H1 (cell line): ENCODE data around the gene IRF9. TPM values are rescaled to one million over a fixed set of nuclear protein-coding genes. Genes with fewer than 3 reads are reported as not detected.

ENCODE experiments used
- CTCF ChIA-PET: fragments of 300-600 bp; sonication (Branson Sonifier 250); formaldehyde crosslinking; loops from one replicate; lab custom pipeline; 2021; ENCODE audit not compliant: partially characterized antibody; lab: Charles Lee
- POLR2A ChIA-PET: fragments of 300-600 bp; sonication (Branson Sonifier 250); formaldehyde crosslinking; loops from one replicate; lab custom pipeline; 2021; ENCODE audit warnings: inconsistent platforms; ENCODE audit not compliant: partially characterized antibody; lab: Charles Lee
- DNase-seq, 2 experiments: peaks; one replicate each; pipeline versions ENCODE4 v3.0.0 to v3.0.0-alpha.2; 2010 to 2022; ENCODE audit warnings: low spot score in 2 of 2, low read depth in 1 of 2, mixed read lengths in 1 of 2
- FAIRE-seq: peaks from 2 replicates; lab custom pipeline; 2011; peaks lifted over from hg19 to GRCh38; lab: Jason Lieb, UNC
- H2AFZ ChIP-seq: 2 replicates; pipeline ENCODE4 v1.8.1; 2012; ENCODE audit warnings: low read length, inconsistent platforms
- H2AK5ac ChIP-seq: 2 replicates; pipeline ENCODE4 v1.6.1; 2013; ENCODE audit warnings: low read depth, low read length
- H2BK120ac ChIP-seq: replicated peaks from 2 replicates; pipeline ENCODE3; 2013; ENCODE audit warnings: low read depth, low read length, inconsistent platforms
- H2BK12ac ChIP-seq: 2 replicates; pipeline ENCODE4 v1.6.1; 2013; ENCODE audit warnings: low read depth, low read length
- H2BK15ac ChIP-seq: 2 replicates; pipeline ENCODE4 v1.6.1; 2013; ENCODE audit warnings: low read length
- H2BK20ac ChIP-seq: 2 replicates; pipeline ENCODE4 v1.6.1; 2013; ENCODE audit warnings: low read length
- H2BK5ac ChIP-seq: 2 replicates; pipeline ENCODE4 v1.6.1; 2013; ENCODE audit warnings: low read depth, low read length
- H3K14ac ChIP-seq: 2 replicates; pipeline ENCODE4 v1.6.1; 2013; ENCODE audit warnings: inconsistent platforms; ENCODE audit not compliant: insufficient read length
- H3K18ac ChIP-seq: 2 replicates; pipeline ENCODE4 v1.6.1; 2013; ENCODE audit warnings: low read length; ENCODE audit errors: extremely low read depth
- H3K23ac ChIP-seq: 2 replicates; pipeline ENCODE4 v1.6.1; 2013; ENCODE audit warnings: inconsistent platforms; ENCODE audit not compliant: insufficient read length
- H3K23me2 ChIP-seq: 2 replicates; pipeline ENCODE4 v1.6.1; 2013; ENCODE audit warnings: low read depth, low read length
- H3K27ac ChIP-seq: 2 replicates; pipeline ENCODE4 v1.6.1; 2011; ENCODE audit warnings: low read depth, low read length, inconsistent platforms
- H3K27me3 ChIP-seq, 4 experiments: replicated peaks in 1 of 4; 1 replicate in 1 of 4; 2 replicates in 3 of 4; pipeline versions ENCODE4 v1.6.1 to v1.8.1; 2011 to 2013; ENCODE audit warnings: low read length in 3 of 4, mild to moderate bottlenecking in 3 of 4, inconsistent platforms in 2 of 4, mixed read lengths in 2 of 4, moderate library complexity in 1 of 4; ENCODE audit not compliant: control insufficient read depth in 3 of 4, insufficient read depth in 3 of 4; ENCODE audit errors: extremely low read depth in 1 of 4
- H3K36me3 ChIP-seq, 4 experiments: 2 replicates each; pipeline versions ENCODE4 v1.6.1 to v1.8.1; 2011 to 2013; ENCODE audit warnings: mild to moderate bottlenecking in 4 of 4, low read length in 3 of 4, moderate library complexity in 2 of 4, control low read depth in 1 of 4, inconsistent platforms in 1 of 4; ENCODE audit not compliant: insufficient read depth in 4 of 4, control insufficient read depth in 2 of 4
- H3K4ac ChIP-seq: replicated peaks from 2 replicates; pipeline ENCODE3; 2013; ENCODE audit warnings: low read length, low read depth, mixed read lengths, inconsistent platforms; ENCODE audit not compliant: insufficient read length
- H3K4me1 ChIP-seq, 4 experiments: replicated peaks in 1 of 4; 1 replicate in 1 of 4; 2 replicates in 3 of 4; pipeline versions ENCODE4 v1.6.1 to v1.8.1; 2011 to 2013; ENCODE audit warnings: low read length in 3 of 4, inconsistent platforms in 2 of 4, mixed read lengths in 1 of 4; ENCODE audit not compliant: insufficient read depth in 4 of 4, control insufficient read depth in 3 of 4
- H3K4me2 ChIP-seq, 2 experiments: 2 replicates each; pipeline versions ENCODE4 v1.6.1 to v1.8.1; 2011 to 2013; ENCODE audit warnings: low read depth in 2 of 2, low read length in 2 of 2, control low read depth in 1 of 2, inconsistent platforms in 1 of 2, mild to moderate bottlenecking in 1 of 2; ENCODE audit not compliant: insufficient read depth in 1 of 2
- H3K4me3 ChIP-seq, 4 experiments: fragments of 200-600, 300-600 bp in 1 of 4; sonication (generic), shearing (Covaris generic), sonication (Bioruptor Twin) in 1 of 4; 2 replicates each; pipeline versions ENCODE4 v1.5.1 to v1.8.1; 2011 to 2016; ENCODE audit warnings: low read length in 4 of 4, low read depth in 3 of 4, control low read depth in 2 of 4, inconsistent platforms in 2 of 4, mild to moderate bottlenecking in 2 of 4, mixed read lengths in 1 of 4, moderate library complexity in 1 of 4; ENCODE audit not compliant: insufficient read depth in 2 of 4; ENCODE audit errors: extremely low read depth in 1 of 4
- H3K56ac ChIP-seq: replicated peaks from 2 replicates; pipeline ENCODE3; 2013; ENCODE audit warnings: low read depth, mild to moderate bottlenecking, mixed read lengths, low read length, inconsistent platforms; ENCODE audit not compliant: insufficient read length
- H3K79me1 ChIP-seq: 2 replicates; pipeline ENCODE4 v1.6.1; 2013; ENCODE audit warnings: low read depth, low read length, control low read depth
- H3K79me2 ChIP-seq, 2 experiments: 2 replicates each; pipeline versions ENCODE4 v1.6.1 to v1.8.1; 2012 to 2013; ENCODE audit warnings: low read length in 2 of 2, mild to moderate bottlenecking in 2 of 2, inconsistent platforms in 1 of 2; ENCODE audit not compliant: insufficient read depth in 2 of 2, control insufficient read depth in 1 of 2
- H3K9ac ChIP-seq, 4 experiments: replicated peaks in 1 of 4; 1 replicate in 1 of 4; 2 replicates in 3 of 4; pipeline versions ENCODE4 v1.6.1 to v1.8.1; 2011 to 2013; ENCODE audit warnings: low read depth in 3 of 4, low read length in 3 of 4, control low read depth in 2 of 4, mild to moderate bottlenecking in 2 of 4, moderate library complexity in 2 of 4, inconsistent platforms in 1 of 4; ENCODE audit errors: extremely low read depth in 1 of 4
- H3K9me3 ChIP-seq, 2 experiments: 2 replicates each; pipeline versions ENCODE4 v1.6.1 to v1.8.1; 2012 to 2013; ENCODE audit warnings: mild to moderate bottlenecking in 2 of 2, moderate library complexity in 2 of 2, control low read depth in 1 of 2, inconsistent platforms in 1 of 2, low read depth in 1 of 2, low read length in 1 of 2, mixed read lengths in 1 of 2; ENCODE audit not compliant: insufficient read depth in 2 of 2
- H4K20me1 ChIP-seq, 2 experiments: replicated peaks in 1 of 2; 2 replicates each; pipeline versions ENCODE3 to v1.8.1; 2011 to 2013; ENCODE audit warnings: inconsistent platforms in 2 of 2, low read length in 2 of 2, mild to moderate bottlenecking in 1 of 2; ENCODE audit not compliant: insufficient read depth in 2 of 2, control insufficient read depth in 1 of 2
- H4K5ac ChIP-seq: 2 replicates; pipeline ENCODE4 v1.6.1; 2013; ENCODE audit warnings: low read length, low read depth, mixed read lengths, inconsistent platforms; ENCODE audit not compliant: insufficient read length
- H4K8ac ChIP-seq: 2 replicates; pipeline ENCODE4 v1.8.0; 2013; ENCODE audit warnings: mild to moderate bottlenecking, moderate library complexity, low read length, inconsistent platforms; ENCODE audit not compliant: insufficient read depth; ENCODE audit errors: extremely low read depth
- H4K91ac ChIP-seq: replicated peaks from 2 replicates; pipeline ENCODE3; 2013; ENCODE audit warnings: low read length, mixed read lengths, inconsistent platforms; ENCODE audit not compliant: insufficient read length
- EZH2 ChIP-seq: fragments of 200-600 bp; sonication (generic); IDR thresholded peaks from 2 replicates; pipeline ENCODE4 v1.7.1; 2012; ENCODE audit warnings: low read depth, mild to moderate bottlenecking, moderate library complexity, low read length, inconsistent platforms; ENCODE audit not compliant: severe bottlenecking
- FOSL1 ChIP-seq: IDR thresholded peaks from 2 replicates; pipeline ENCODE4 v1.6.1; 2011; ENCODE audit warnings: mild to moderate bottlenecking, low read depth, low read length, moderate library complexity; ENCODE audit not compliant: insufficient read depth
- RAD21 ChIP-seq, 2 experiments: IDR thresholded peaks in 1 of 2; conservative IDR thresholded peaks in 1 of 2; 2 replicates each; pipeline ENCODE4 v1.6.1; 2011; ENCODE audit warnings: low read depth in 2 of 2, low read length in 2 of 2, improper control_type of control experiment in 1 of 2, inconsistent platforms in 1 of 2, mild to moderate bottlenecking in 1 of 2, moderate library complexity in 1 of 2
- RXRA ChIP-seq: IDR thresholded peaks from 2 replicates; pipeline ENCODE4 v1.6.1; 2011; ENCODE audit warnings: low read depth, mild to moderate bottlenecking, low read length, moderate library complexity; ENCODE audit not compliant: insufficient read depth
- SUZ12 ChIP-seq: fragments of 200-600 bp; sonication (generic); IDR thresholded peaks from 2 replicates; pipeline ENCODE4 v1.6.1; 2012; ENCODE audit warnings: mild to moderate bottlenecking, inconsistent platforms, low read length, moderate library complexity, mixed read lengths
- TEAD4 ChIP-seq: IDR thresholded peaks from 2 replicates; pipeline ENCODE4 v1.6.1; 2012; ENCODE audit warnings: low read depth, low read length, inconsistent platforms, mixed read lengths
- WGBS, 2 experiments: shearing (Covaris generic) in 1 of 2; methylation state at CpG; one replicate each; pipeline versions ENCODE4 v1.1.6 to v1.1.7; 2013 to 2015; ENCODE audit warnings: low lambda C conversion rate in 2 of 2, mixed read lengths in 2 of 2, inconsistent platforms in 1 of 2, low coverage in 1 of 2, missing lambda C conversion rate in 1 of 2; ENCODE audit not compliant: insufficient replicate concordance in 2 of 2, insufficient coverage in 1 of 2, insufficient read length in 1 of 2; ENCODE audit errors: extremely low coverage in 1 of 2, missing lambda C conversion rate in 1 of 2; 5-methylcytosine and 5-hydroxymethylcytosine counted together
- polyA plus RNA-seq, 7 experiments: library from polyadenylated mRNA; depleted of rRNA in 3 of 7; stranded (reverse) in 5 of 7; unstranded in 2 of 7; fragments of >200 nt in 5 of 7; fragments of 200-250 nt in 2 of 7; gene quantifications; 1 replicate in 5 of 7; 2 replicates in 1 of 7; 4 replicates in 1 of 7; pipeline versions ENCODE4 v1.2.1 to v1.2.3, GENCODE V29; 2011 to 2013; ENCODE audit warnings: missing spikeins in 2 of 7, mixed read lengths in 2 of 7
- total RNA-seq: library from RNA; stranded (reverse); fragmentation: NEBNext Ultra II Directional; extraction: Animal tissue kit (Norgen Biotek cat#: 25700); gene quantifications from 2 replicates; pipeline ENCODE4 v1.2.1, GENCODE V29; 2021

The IRF9 gene
- total and polyA plus RNA-seq, 2 of the 8 experiments (the other 6 are each of a cell fraction or from before 2014, with no cell fraction given), result 11.4 to 13.2 TPM

DNA sequence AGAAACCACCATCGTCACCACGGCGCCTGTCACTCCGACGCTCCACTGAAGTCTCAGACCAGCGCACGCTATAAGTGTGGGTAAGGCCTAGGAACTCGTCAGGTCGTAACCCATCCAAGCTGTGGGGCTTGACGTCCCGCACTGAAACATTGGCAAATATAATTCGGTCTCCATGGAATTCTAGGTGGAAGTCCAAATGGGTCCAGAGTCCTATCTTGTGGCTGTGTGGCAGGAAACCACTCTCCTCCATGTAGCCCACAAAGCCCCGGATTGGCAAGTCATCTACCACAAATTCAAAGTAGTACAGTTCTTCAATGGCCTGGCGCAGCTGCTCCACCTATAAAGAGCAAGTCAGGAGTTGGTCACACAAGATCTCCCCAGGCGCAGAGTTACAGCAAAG lies 31.9 kb downstream of the IRF9 start:
- H3K4me2 ChIP-seq, result no peak overlapping the region
- no peak overlapping the region for H2BK120ac ChIP-seq
- no peak for FAIRE-seq
- 96% methylated on average over 15 of the region's 15 CpGs; no CpG with 5 or more reads in 1 of the 2 experiments for WGBS, 2 experiments
- H3K56ac ChIP-seq, result no peak overlapping the region
- H3K18ac ChIP-seq, result no peak overlapping the region
- TF ChIP-seq RXRA, result no peak
- TF ChIP-seq FOSL1, result no peak
- TF ChIP-seq SUZ12, result no peak
- no peak for TF ChIP-seq TEAD4
- TF ChIP-seq RAD21 (IDR thresholded peaks at IDR 0.05 in 1 of 2, conservative IDR thresholded peaks at IDR 0.05 in 1 of 2; ENCODE audit: low read depth in 2 of 2, low read length in 2 of 2), result no peak
- no peak for TF ChIP-seq EZH2
- H4K5ac ChIP-seq, result no peak overlapping the region
- no peak overlapping the region for H3K4me3 ChIP-seq
- peaks cover 4 to 6% (median 5%) of the 10 kb centered on the region in 4 experiments; a peak in 6 of 8 replicates for H3K36me3 ChIP-seq
- no peak overlapping the region for H2AK5ac ChIP-seq
- no peaks in the 10 kb centered on the region for H3K27me3 ChIP-seq
- no peak overlapping the region for H3K9ac ChIP-seq
- no peak overlapping the region for H3K14ac ChIP-seq
- H4K20me1 ChIP-seq, result peaks cover 0 to under 1% of the 10 kb centered on the region in 2 experiments
- CTCF ChIA-PET, result no interaction called here
- no peak overlapping the region for H2BK5ac ChIP-seq
- H3K27ac ChIP-seq, result no peak overlapping the region
- no peak overlapping the region for H2BK12ac ChIP-seq
- H4K91ac ChIP-seq, result no peak overlapping the region
- no peak overlapping the region for H3K4ac ChIP-seq
- no peak overlapping the region for H3K23ac ChIP-seq
- H2BK20ac ChIP-seq, result no peak overlapping the region
- no peak overlapping the region for H2BK15ac ChIP-seq
- POLR2A ChIA-PET, result interaction anchor here (4.3 to 4.7 kb wide), 2 partner anchors 10 to 18 kb away, joined by 58 to 119 read pairs; partner anchors contain the start of genes CHMP4A and MDP1
- no peak overlapping the region for H4K8ac ChIP-seq
- H3K4me1 ChIP-seq, result peaks cover 0 to 11% (median 3%) of the 10 kb centered on the region in 4 experiments; a peak in 5 of 7 replicates
- H3K9me3 ChIP-seq, result no peaks in the 10 kb centered on the region
- H3K79me1 ChIP-seq, result no peaks in the 10 kb centered on the region; the same call in 1 of the 2 replicates
- peaks cover 0 to 1% of the 10 kb centered on the region in 2 experiments; a peak in 1 of 4 replicates for H3K79me2 ChIP-seq
- DNase-seq, result no peak
- H2AFZ ChIP-seq, result no peak overlapping the region
- peaks cover 8% of the 10 kb centered on the region for H3K23me2 ChIP-seq
